K562 (cell line): Measurements from ENCODE around the gene GOLGA8A. TPM values are rescaled to one million over a fixed set of nuclear protein-coding genes. Genes with fewer than 3 reads are reported as not detected.
A peak's percentile ranks its signal among the peaks of the same experiment; 100 is the strongest.

Source experiments
- CCNT2 ChIP-seq: IDR thresholded peaks from 2 replicates; pipeline ENCODE4 v1.6.1; 2011; ENCODE audit warnings: borderline replicate concordance, low read depth, mild to moderate bottlenecking, moderate library complexity, mixed read lengths, low read length; ENCODE audit not compliant: insufficient read length; ENCODE audit errors: extremely low read depth
- CGGBP1 ChIP-seq: fragments of 250-450 bp; sonication (Bioruptor Pico); IDR thresholded peaks from 2 replicates; pipeline ENCODE4 v1.9.0; 2021; ENCODE audit warnings: mild to moderate bottlenecking
- ELF4 ChIP-seq: fragments of 450-650 bp; formaldehyde crosslinking; IDR thresholded peaks from 2 replicates; pipeline ENCODE4 v1.4.0; 2022; ENCODE audit warnings: missing genetic modification characterization
- EP400 ChIP-seq: fragments of 450-650 bp; IDR thresholded peaks from 2 replicates; pipeline ENCODE4 v1.6.1; 2017; ENCODE audit warnings: antibody characterized with exemption, mild to moderate bottlenecking, moderate library complexity
- ILF3 ChIP-seq: fragments of 450-650 bp; IDR thresholded peaks from 2 replicates; pipeline ENCODE4 v1.6.1; 2018; ENCODE audit warnings: antibody characterized with exemption, mild to moderate bottlenecking, moderate library complexity, borderline replicate concordance
- JUNB ChIP-seq: fragments of 450-650 bp; formaldehyde crosslinking; conservative IDR thresholded peaks from 2 replicates; pipeline ENCODE4 v1.4.0; 2020; ENCODE audit warnings: mild to moderate bottlenecking
- KDM2B ChIP-seq: fragments of 250-450 bp; sonication (Bioruptor Pico); IDR thresholded peaks from 2 replicates; pipeline ENCODE4 v1.8.0; 2021; ENCODE audit warnings: mild to moderate bottlenecking, moderate library complexity
- MEF2D ChIP-seq: conservative IDR thresholded peaks from 2 replicates; pipeline ENCODE4 v1.6.1; 2016; ENCODE audit warnings: low read depth, missing genetic modification characterization, missing compliant biosample characterization
- NCOA6 ChIP-seq: fragments of 450-650 bp; IDR thresholded peaks from 2 replicates; pipeline ENCODE4 v1.6.1; 2017; ENCODE audit warnings: mild to moderate bottlenecking
- PML ChIP-seq: IDR thresholded peaks from 2 replicates; pipeline ENCODE4 v1.6.1; 2012; ENCODE audit warnings: low read length, inconsistent platforms
- PTRF ChIP-seq: fragments of 450-650 bp; IDR thresholded peaks from 2 replicates; pipeline ENCODE4 v1.6.1; 2016; ENCODE audit warnings: mild to moderate bottlenecking, missing genetic modification characterization, missing compliant biosample characterization
- RB1 ChIP-seq: fragments of 450-650 bp; IDR thresholded peaks from 2 replicates; pipeline ENCODE4 v1.6.1; 2017; ENCODE audit warnings: low read depth, mild to moderate bottlenecking
- SREBF2 ChIP-seq: sonication (generic); formaldehyde crosslinking; IDR thresholded peaks from 2 replicates; pipeline ENCODE4 v1.4.0; 2020; ENCODE audit warnings: mild to moderate bottlenecking, missing genetic modification reagents
- WHSC1 ChIP-seq: IDR thresholded peaks from one replicate; pipeline ENCODE4 v1.6.1; 2012; ENCODE audit warnings: low read length, control low read depth, inconsistent platforms
- XRCC5 ChIP-seq: fragments of 200-400 bp; formaldehyde crosslinking; IDR thresholded peaks from 2 replicates; pipeline ENCODE4 v1.6.1; 2017; ENCODE audit warnings: low read depth, mild to moderate bottlenecking, low read length
- ZEB2 ChIP-seq: fragments of 450-650 bp; IDR thresholded peaks from 2 replicates; pipeline ENCODE4 v1.6.1; 2016
- ZNF217 ChIP-seq: sonication (generic); formaldehyde crosslinking; IDR thresholded peaks from 2 replicates; pipeline ENCODE4 v1.8.0; 2022; ENCODE audit warnings: mild to moderate bottlenecking, missing genetic modification reagents
- ZNF23 ChIP-seq: fragments of 250-450 bp; sonication (Bioruptor Pico); IDR thresholded peaks from 2 replicates; pipeline ENCODE4 v1.4.0; 2020; ENCODE audit warnings: mild to moderate bottlenecking
- ZNF274 ChIP-seq: IDR thresholded peaks from 2 replicates; pipeline ENCODE4 v1.6.1; 2011; ENCODE audit warnings: low read depth, mild to moderate bottlenecking, low read length, moderate library complexity, borderline replicate concordance
- ZNF316 ChIP-seq: fragments of 450-650 bp; IDR thresholded peaks from 2 replicates; pipeline ENCODE4 v1.6.1; 2016
- ZNF324 ChIP-seq: fragments of 250-450 bp; sonication (Bioruptor Pico); IDR thresholded peaks from 2 replicates; pipeline ENCODE4 v1.4.0; 2020; ENCODE audit warnings: mild to moderate bottlenecking
- ZNF507 ChIP-seq: conservative IDR thresholded peaks from 2 replicates; pipeline ENCODE4 v1.6.1; 2017; ENCODE audit warnings: missing genetic modification characterization, missing compliant biosample characterization
- ZNF592 ChIP-seq: fragments of 450-650 bp; IDR thresholded peaks from 2 replicates; pipeline ENCODE4 v1.6.1; 2017; ENCODE audit warnings: antibody characterized with exemption, mild to moderate bottlenecking
- ZNF830 ChIP-seq: fragments of 250-450 bp; sonication (Bioruptor Pico); IDR thresholded peaks from 2 replicates; pipeline ENCODE4 v1.5.0; 2021; ENCODE audit warnings: mild to moderate bottlenecking
- polyA plus RNA-seq, 8 experiments: library from polyadenylated mRNA; depleted of rRNA in 4 of 8; stranded (reverse) in 5 of 8; unstranded in 3 of 8; fragments of >200 nt; fragmentation: Nextera tagmentation in 2 of 8; fragmentation: Illumina TruSeq in 1 of 8; extraction: Ambion mirVana in 2 of 8; extraction: Trizol in 1 of 8; gene quantifications; 2 replicates each; pipeline versions ENCODE4 v1.2.1 to v1.2.3, GENCODE V29; 2011 to 2014; ENCODE audit warnings: inconsistent platforms in 1 of 8, missing spikeins in 1 of 8
- total RNA-seq, 7 experiments: library from RNA; depleted of rRNA in 6 of 7; stranded (reverse); fragments of >200 nt in 6 of 7; fragmentation: Illumina TruSeq in 2 of 7; extraction: Trizol in 2 of 7; gene quantifications; 2 replicates each; pipeline versions ENCODE4 v1.2.1 to v1.2.3, GENCODE V29; 2011 to 2021; ENCODE audit warnings: low replicate concordance in 1 of 7
- TF ChIP-seq, protein P1 (sequence below): sonication (generic); formaldehyde crosslinking; IDR thresholded peaks from 2 replicates; pipeline ENCODE4 v1.8.1; 2023; ENCODE audit warnings: mild to moderate bottlenecking, missing genetic modification reagents
- TF ChIP-seq, protein P2 (sequence below): sonication (generic); formaldehyde crosslinking; IDR thresholded peaks from 2 replicates; pipeline ENCODE4 v1.8.0; 2022; ENCODE audit warnings: mild to moderate bottlenecking, missing genetic modification reagents, borderline replicate concordance

GOLGA8A gene
- total and polyA plus RNA-seq, 9 of the 15 experiments (the other 6 are each of a cell fraction or from before 2014, with no cell fraction given) = 11.2 to 191 (median 56.3) TPM

DNA sequence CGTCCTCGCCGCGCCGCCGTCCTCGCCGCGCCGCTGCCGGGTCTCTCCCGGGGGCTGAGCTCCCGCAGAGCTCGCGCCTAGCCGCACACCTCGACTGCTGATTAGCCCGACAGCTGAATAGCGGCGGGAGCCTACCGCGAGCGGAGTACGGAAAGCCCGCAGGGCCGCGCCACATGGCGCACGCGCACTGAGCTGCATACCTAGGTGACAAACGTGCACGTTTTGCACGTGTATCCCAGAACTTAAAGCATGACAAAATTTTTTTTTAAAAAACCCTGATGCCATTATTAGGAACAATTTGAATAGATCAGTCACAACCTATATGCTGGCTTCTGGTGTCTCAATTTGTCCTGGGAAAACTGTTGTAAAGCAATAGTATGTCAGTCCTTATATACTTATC lies at the start of gene GOLGA8A (continued):
- TF ChIP-seq ZNF23 = no peak
- TF ChIP-seq ZNF316 = no peak
- TF ChIP-seq ZNF274 = no peak
- no peak for TF ChIP-seq ILF3
- TF ChIP-seq SREBF2 (CRISPR knock-in tag) = no peak
- TF ChIP-seq ELF4 = no peak
- TF ChIP-seq EP400 = peak; percentile 87
- TF ChIP-seq WHSC1 = no peak
- no peak for TF ChIP-seq MEF2D (tag)
- no peak for TF ChIP-seq ZNF217 (CRISPR knock-in tag)
- peak; percentile 41 for TF ChIP-seq CCNT2
- peak; percentile 27; the same call in 1 of the 2 replicates for TF ChIP-seq CGGBP1 (CRISPR knock-in tag)
- TF ChIP-seq, protein P1, sequence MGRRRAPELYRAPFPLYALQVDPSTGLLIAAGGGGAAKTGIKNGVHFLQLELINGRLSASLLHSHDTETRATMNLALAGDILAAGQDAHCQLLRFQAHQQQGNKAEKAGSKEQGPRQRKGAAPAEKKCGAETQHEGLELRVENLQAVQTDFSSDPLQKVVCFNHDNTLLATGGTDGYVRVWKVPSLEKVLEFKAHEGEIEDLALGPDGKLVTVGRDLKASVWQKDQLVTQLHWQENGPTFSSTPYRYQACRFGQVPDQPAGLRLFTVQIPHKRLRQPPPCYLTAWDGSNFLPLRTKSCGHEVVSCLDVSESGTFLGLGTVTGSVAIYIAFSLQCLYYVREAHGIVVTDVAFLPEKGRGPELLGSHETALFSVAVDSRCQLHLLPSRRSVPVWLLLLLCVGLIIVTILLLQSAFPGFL = no peak
- no peak for TF ChIP-seq PML
- no peak for TF ChIP-seq ZNF324
- peak; percentile 74 for TF ChIP-seq RB1
- TF ChIP-seq JUNB (CRISPR knock-in tag) = no peak
- no peak for TF ChIP-seq ZNF830 (CRISPR knock-in tag)
- TF ChIP-seq KDM2B = no peak
- peak; percentile 95 for TF ChIP-seq ZNF592
- TF ChIP-seq XRCC5 = no peak
- no peak for TF ChIP-seq ZEB2
- peak; percentile 63; the same call in 1 of the 2 replicates for TF ChIP-seq NCOA6
- TF ChIP-seq ZNF507 (tag) = no peak
- TF ChIP-seq, protein P2, sequence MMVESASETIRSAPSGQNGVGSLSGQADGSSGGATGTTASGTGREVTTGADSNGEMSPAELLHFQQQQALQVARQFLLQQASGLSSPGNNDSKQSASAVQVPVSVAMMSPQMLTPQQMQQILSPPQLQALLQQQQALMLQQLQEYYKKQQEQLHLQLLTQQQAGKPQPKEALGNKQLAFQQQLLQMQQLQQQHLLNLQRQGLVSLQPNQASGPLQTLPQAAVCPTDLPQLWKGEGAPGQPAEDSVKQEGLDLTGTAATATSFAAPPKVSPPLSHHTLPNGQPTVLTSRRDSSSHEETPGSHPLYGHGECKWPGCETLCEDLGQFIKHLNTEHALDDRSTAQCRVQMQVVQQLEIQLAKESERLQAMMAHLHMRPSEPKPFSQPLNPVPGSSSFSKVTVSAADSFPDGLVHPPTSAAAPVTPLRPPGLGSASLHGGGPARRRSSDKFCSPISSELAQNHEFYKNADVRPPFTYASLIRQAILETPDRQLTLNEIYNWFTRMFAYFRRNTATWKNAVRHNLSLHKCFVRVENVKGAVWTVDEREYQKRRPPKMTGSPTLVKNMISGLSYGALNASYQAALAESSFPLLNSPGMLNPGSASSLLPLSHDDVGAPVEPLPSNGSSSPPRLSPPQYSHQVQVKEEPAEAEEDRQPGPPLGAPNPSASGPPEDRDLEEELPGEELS (CRISPR knock-in tag) = no peak; the same call in 1 of the 2 replicates
- TF ChIP-seq PTRF (tag) = no peak
